HepG2 (cell line): ENCODE data around the gene TMEM222. TPM values are rescaled to one million over a fixed set of nuclear protein-coding genes. Genes with fewer than 3 reads are reported as not detected.

ENCODE experiments used
- ATAC-seq: fragments of 200-7000 bp; cut with Tn5 transposase; 3 replicates; pipeline ENCODE4 v1.9.1; 2020; ENCODE audit warnings: mild to moderate bottlenecking, moderate library complexity
- BruUV-seq: library from RNA; stranded (reverse); fragments of 400-500 nt; replicated peaks from 2 replicates; lab custom pipeline; 2021; lab: Mats Ljungman, UMichigan
- CTCF ChIA-PET: fragments of 300-600 bp; formaldehyde crosslinking; extraction: SDS; loops from one replicate; lab custom pipeline; 2021; ENCODE audit warnings: low total read pairs, inconsistent platforms, low intra/inter-chr PET ratio; lab: Yijun Ruan, JAX
- POLR2A ChIA-PET: fragments of 350-600 bp; sonication (Branson Sonifier 250); formaldehyde crosslinking; loops from one replicate; lab custom pipeline; 2020; ENCODE audit warnings: antibody characterized with exemption, inconsistent platforms; lab: Yijun Ruan, JAX
- DNase-seq: peaks from one replicate; pipeline ENCODE4 v3.0.0-alpha.2; 2015; ENCODE audit warnings: low spot score
- FAIRE-seq: peaks from 3 replicates; lab custom pipeline; 2011; peaks lifted over from hg19 to GRCh38; lab: Jason Lieb, UNC
- H2AFZ ChIP-seq: one replicate; pipeline ENCODE4 v1.6.1; 2011; ENCODE audit warnings: low read length, inconsistent platforms
- H3K27ac ChIP-seq: fragments of 300-600 bp; 3 replicates; pipeline ENCODE4 v1.8.0; 2011; ENCODE audit warnings: mixed run types, mild to moderate bottlenecking, mixed read lengths, low read length, inconsistent platforms; ENCODE audit not compliant: insufficient read depth; ENCODE audit errors: extremely low read length
- H3K27me3 ChIP-seq, 2 experiments: fragments of 200-600 bp in 1 of 2; 2 replicates in 1 of 2; 3 replicates in 1 of 2; pipeline versions ENCODE4 v1.6.0 to v1.8.0; 2011; ENCODE audit warnings: low read length in 2 of 2, mild to moderate bottlenecking in 2 of 2, moderate library complexity in 2 of 2, inconsistent platforms in 1 of 2; ENCODE audit not compliant: insufficient read depth in 2 of 2, control insufficient read depth in 1 of 2
- H3K36me3 ChIP-seq, 2 experiments: fragments of 200-600 bp in 1 of 2; replicated peaks in 1 of 2; 2 replicates in 1 of 2; 3 replicates in 1 of 2; pipeline versions ENCODE4 v1.5.1 to v1.8.0; 2011; ENCODE audit warnings: low read length in 2 of 2, inconsistent platforms in 1 of 2; ENCODE audit not compliant: insufficient read depth in 2 of 2, control insufficient read depth in 1 of 2
- H3K4me1 ChIP-seq: 2 replicates; pipeline ENCODE4 v1.5.1; 2012; ENCODE audit warnings: low read length, inconsistent platforms; ENCODE audit not compliant: insufficient read depth
- H3K4me2 ChIP-seq: 2 replicates; pipeline ENCODE4 v1.6.0; 2011; ENCODE audit warnings: low read depth, low read length, inconsistent platforms
- H3K4me3 ChIP-seq, 3 experiments: fragments of 200-600 bp in 1 of 3; sonication (generic), shearing (Covaris generic) in 1 of 3; replicated peaks in 1 of 3; 2 replicates each; pipeline ENCODE4 v1.5.1; 2011 to 2016; ENCODE audit warnings: low read length in 3 of 3, inconsistent platforms in 2 of 3, low read depth in 2 of 3, mild to moderate bottlenecking in 2 of 3, control low read depth in 1 of 3, mixed read lengths in 1 of 3; ENCODE audit not compliant: insufficient read depth in 1 of 3
- H3K79me2 ChIP-seq: one replicate; pipeline ENCODE4 v1.6.1; 2011; ENCODE audit warnings: low read length, inconsistent platforms; ENCODE audit not compliant: insufficient read depth
- H3K9ac ChIP-seq: 2 replicates; pipeline ENCODE4 v1.6.0; 2011; ENCODE audit warnings: mild to moderate bottlenecking, low read depth, low read length, inconsistent platforms; ENCODE audit not compliant: insufficient read depth
- H3K9me3 ChIP-seq: 2 replicates; pipeline ENCODE4 v1.5.1; 2012; ENCODE audit warnings: mild to moderate bottlenecking, low read length
- H4K20me1 ChIP-seq: 2 replicates; pipeline ENCODE4 v1.6.0; 2011; ENCODE audit warnings: inconsistent platforms, mild to moderate bottlenecking, low read length, moderate library complexity; ENCODE audit not compliant: insufficient read depth
- CEBPB ChIP-seq: IDR thresholded peaks from 2 replicates; pipeline ENCODE4 v1.6.1; 2011; ENCODE audit warnings: low read depth, low read length, improper control_type of control experiment, borderline replicate concordance
- CENPT ChIP-seq: sonication (generic); formaldehyde crosslinking; IDR thresholded peaks from 2 replicates; pipeline ENCODE4 v1.8.0; 2022; ENCODE audit warnings: low read depth, mild to moderate bottlenecking, moderate library complexity, missing genetic modification reagents
- CENPX ChIP-seq: sonication (generic); formaldehyde crosslinking; IDR thresholded peaks from 2 replicates; pipeline ENCODE4 v1.9.0; 2021; ENCODE audit warnings: mild to moderate bottlenecking, missing genetic modification reagents, moderate library complexity
- HIVEP1 ChIP-seq: sonication (generic); formaldehyde crosslinking; IDR thresholded peaks from 2 replicates; pipeline ENCODE4 v1.4.0; 2020; ENCODE audit warnings: mild to moderate bottlenecking, missing genetic modification reagents
- HNRNPUL1 ChIP-seq: fragments of 200-400 bp; formaldehyde crosslinking; IDR thresholded peaks from 2 replicates; pipeline ENCODE4 v1.6.1; 2017; ENCODE audit warnings: low read depth, mild to moderate bottlenecking, low read length, moderate library complexity
- HOXA9 ChIP-seq: sonication (generic); formaldehyde crosslinking; IDR thresholded peaks from 2 replicates; pipeline ENCODE4 v1.8.1; 2022; ENCODE audit warnings: missing genetic modification reagents, mild to moderate bottlenecking, moderate library complexity, borderline replicate concordance
- IRF2 ChIP-seq: IDR thresholded peaks from 2 replicates; pipeline ENCODE4 v1.6.1; 2018; ENCODE audit warnings: missing genetic modification reagents, missing compliant biosample characterization
- MTF2 ChIP-seq: sonication (generic); formaldehyde crosslinking; IDR thresholded peaks from 2 replicates; pipeline ENCODE4 v1.5.0; 2020; ENCODE audit warnings: missing genetic modification reagents, borderline replicate concordance
- NRL ChIP-seq: sonication (generic); formaldehyde crosslinking; IDR thresholded peaks from 2 replicates; pipeline ENCODE4 v1.5.0; 2020; ENCODE audit warnings: missing genetic modification reagents, mild to moderate bottlenecking, moderate library complexity, borderline replicate concordance
- RAD21 ChIP-seq: fragments of 450-650 bp; formaldehyde crosslinking; IDR thresholded peaks from 2 replicates; pipeline ENCODE4 v1.5.0; 2020; ENCODE audit warnings: mild to moderate bottlenecking
- RNF2 ChIP-seq: fragments of 450-650 bp; conservative IDR thresholded peaks from 2 replicates; pipeline ENCODE4 v1.6.1; 2016; ENCODE audit warnings: low read depth
- ZNF501 ChIP-seq: sonication (generic); formaldehyde crosslinking; IDR thresholded peaks from 2 replicates; pipeline ENCODE4 v1.5.1; 2020; ENCODE audit warnings: mild to moderate bottlenecking, moderate library complexity, missing genetic modification reagents
- ZNF556 ChIP-seq: sonication (generic); formaldehyde crosslinking; IDR thresholded peaks from 2 replicates; pipeline ENCODE4 v1.4.0; 2020; ENCODE audit warnings: mild to moderate bottlenecking, missing genetic modification reagents, borderline replicate concordance
- ZNF577 ChIP-seq: sonication (generic); formaldehyde crosslinking; IDR thresholded peaks from 2 replicates; pipeline ENCODE4 v1.4.0; 2020; ENCODE audit warnings: mild to moderate bottlenecking, low read depth, missing genetic modification reagents, borderline replicate concordance
- WGBS: methylation state at CpG from one replicate; pipeline ENCODE4 v1.1.6; 2017; ENCODE audit warnings: low lambda C conversion rate; 5-methylcytosine and 5-hydroxymethylcytosine counted together
- in situ Hi-C: cut with HindIII; loops from 2 replicates; pipeline ENCODE4 v1.10.0; 2017; ENCODE audit warnings: low pct_unique_long_range_greater_than_20kb; ENCODE audit not compliant: extremely low pct_ligation_motif_present
- intact Hi-C: fragments of 100-400 bp; cut with micrococcal nuclease; formaldehyde crosslinking; loops from one replicate; pipeline ENCODE4 v1.10.0; 2022; ENCODE audit not compliant: unreplicated experiment
- polyA plus RNA-seq, 8 experiments: library from polyadenylated mRNA; depleted of rRNA in 3 of 8; stranded (reverse) in 7 of 8; unstranded in 1 of 8; fragments of >200 nt; fragmentation: Illumina TruSeq in 4 of 8; extraction: Trizol in 4 of 8; gene quantifications; 2 replicates each; pipeline versions ENCODE4 v1.2.1 to v1.2.3, GENCODE V29; 2011 to 2016; ENCODE audit warnings: low read depth in 4 of 8, missing spikeins in 1 of 8, mixed read lengths in 1 of 8; ENCODE audit not compliant: insufficient read depth in 1 of 8
- total RNA-seq, 5 experiments: library from RNA; depleted of rRNA; stranded (reverse); fragments of >200 nt; fragmentation: Illumina TruSeq; extraction: Trizol; gene quantifications; 2 replicates each; pipeline ENCODE4 v1.2.3, GENCODE V29; 2016; ENCODE audit warnings: low read depth in 1 of 5
- TF ChIP-seq, protein P1 (sequence below): sonication (generic); formaldehyde crosslinking; IDR thresholded peaks from 2 replicates; pipeline ENCODE4 v1.9.0; 2021; ENCODE audit warnings: missing genetic modification reagents, borderline replicate concordance
- TF ChIP-seq, protein P2 (sequence below): sonication (generic); formaldehyde crosslinking; IDR thresholded peaks from 2 replicates; pipeline ENCODE4 v1.4.0; 2020; ENCODE audit warnings: missing genetic modification reagents
- TF ChIP-seq, protein P3 (sequence below), 2 experiments: sonication (generic) in 1 of 2; formaldehyde crosslinking in 1 of 2; IDR thresholded peaks; 2 replicates each; pipeline versions ENCODE4 v1.5.1 to v1.6.1; 2011 to 2020; ENCODE audit warnings: borderline replicate concordance in 1 of 2, low read depth in 1 of 2, low read length in 1 of 2, mild to moderate bottlenecking in 1 of 2, missing genetic modification reagents in 1 of 2, moderate library complexity in 1 of 2
- TF ChIP-seq, protein P4 (sequence below): sonication (generic); formaldehyde crosslinking; IDR thresholded peaks from 2 replicates; pipeline ENCODE4; 2020; ENCODE audit warnings: missing genetic modification reagents, mild to moderate bottlenecking, borderline replicate concordance

TMEM222 gene
- total and polyA plus RNA-seq, 2 of the 13 experiments (the other 11 are each of a cell fraction or from before 2014, with no cell fraction given): 22.7 to 29.6 TPM

DNA sequence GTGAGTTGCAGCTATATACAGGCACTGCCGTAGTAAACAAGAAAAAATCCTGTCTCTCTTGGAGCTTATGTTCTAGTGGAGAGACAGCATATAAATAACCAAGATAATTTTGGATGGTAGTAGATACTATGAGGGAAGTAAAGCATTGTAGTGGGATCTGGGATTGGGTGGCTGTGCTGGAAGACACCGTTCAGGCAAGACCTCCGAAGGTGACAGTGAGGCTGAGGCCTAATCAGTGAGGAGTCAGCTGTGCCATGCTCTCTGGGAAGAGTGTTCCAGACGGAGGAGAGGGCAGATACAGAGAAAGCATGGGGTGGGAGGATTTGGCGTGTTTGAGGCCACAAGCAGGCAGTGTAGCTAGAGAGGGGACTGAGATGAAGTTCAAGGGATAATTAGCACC is 6.0 kb downstream of the TMEM222 start:
- Histone ChIP-seq H3K79me2 (peaks cover 28% of the 10 kb centered on the region), H3K9me3 (no peaks in the 10 kb centered on the region), H3K4me3 (no peak overlapping the region), H3K27me3 (no peaks in the 10 kb centered on the region), H3K9ac (no peak overlapping the region), H3K27ac (no peak overlapping the region), H2AFZ (no peak overlapping the region), H3K4me1 (peaks cover 16% of the 10 kb centered on the region), H3K36me3 (peaks cover 6 to 70% of the 10 kb centered on the region in 2 experiments; a peak in 4 of 5 replicates), H3K4me2 (no peak overlapping the region), H4K20me1 (no peaks in the 10 kb centered on the region)
- CTCF ChIA-PET: no interaction called here
- FAIRE-seq (no peak), DNase-seq (no peak), ATAC-seq (no peak)
- POLR2A ChIA-PET: no interaction called here
- intact Hi-C loops (no loop called here), in situ Hi-C loops (no loop called here)
- no TSS peak for BruUV-seq
- 92% methylated on average over 5 of the region's 5 CpGs for WGBS
- TF ChIP-seq CENPT (no peak), ZNF556 (CRISPR knock-in tag) (no peak), NRL (CRISPR knock-in tag) (no peak), CEBPB (no peak), RAD21 (CRISPR knock-in tag) (no peak), MTF2 (CRISPR knock-in tag) (no peak), CENPX (CRISPR knock-in tag) (no peak), IRF2 (no peak), ZNF501 (CRISPR knock-in tag) (no peak), RNF2 (no peak), HIVEP1 (CRISPR knock-in tag) (no peak), HOXA9 (CRISPR knock-in tag) (no peak), HNRNPUL1 (no peak), ZNF577 (CRISPR knock-in tag) (no peak)
- TF ChIP-seq, protein P1, sequence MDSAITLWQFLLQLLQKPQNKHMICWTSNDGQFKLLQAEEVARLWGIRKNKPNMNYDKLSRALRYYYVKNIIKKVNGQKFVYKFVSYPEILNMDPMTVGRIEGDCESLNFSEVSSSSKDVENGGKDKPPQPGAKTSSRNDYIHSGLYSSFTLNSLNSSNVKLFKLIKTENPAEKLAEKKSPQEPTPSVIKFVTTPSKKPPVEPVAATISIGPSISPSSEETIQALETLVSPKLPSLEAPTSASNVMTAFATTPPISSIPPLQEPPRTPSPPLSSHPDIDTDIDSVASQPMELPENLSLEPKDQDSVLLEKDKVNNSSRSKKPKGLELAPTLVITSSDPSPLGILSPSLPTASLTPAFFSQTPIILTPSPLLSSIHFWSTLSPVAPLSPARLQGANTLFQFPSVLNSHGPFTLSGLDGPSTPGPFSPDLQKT (CRISPR knock-in tag): no peak
- TF ChIP-seq, protein P2, sequence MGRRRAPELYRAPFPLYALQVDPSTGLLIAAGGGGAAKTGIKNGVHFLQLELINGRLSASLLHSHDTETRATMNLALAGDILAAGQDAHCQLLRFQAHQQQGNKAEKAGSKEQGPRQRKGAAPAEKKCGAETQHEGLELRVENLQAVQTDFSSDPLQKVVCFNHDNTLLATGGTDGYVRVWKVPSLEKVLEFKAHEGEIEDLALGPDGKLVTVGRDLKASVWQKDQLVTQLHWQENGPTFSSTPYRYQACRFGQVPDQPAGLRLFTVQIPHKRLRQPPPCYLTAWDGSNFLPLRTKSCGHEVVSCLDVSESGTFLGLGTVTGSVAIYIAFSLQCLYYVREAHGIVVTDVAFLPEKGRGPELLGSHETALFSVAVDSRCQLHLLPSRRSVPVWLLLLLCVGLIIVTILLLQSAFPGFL (CRISPR knock-in tag): no peak
- TF ChIP-seq, protein P3, sequence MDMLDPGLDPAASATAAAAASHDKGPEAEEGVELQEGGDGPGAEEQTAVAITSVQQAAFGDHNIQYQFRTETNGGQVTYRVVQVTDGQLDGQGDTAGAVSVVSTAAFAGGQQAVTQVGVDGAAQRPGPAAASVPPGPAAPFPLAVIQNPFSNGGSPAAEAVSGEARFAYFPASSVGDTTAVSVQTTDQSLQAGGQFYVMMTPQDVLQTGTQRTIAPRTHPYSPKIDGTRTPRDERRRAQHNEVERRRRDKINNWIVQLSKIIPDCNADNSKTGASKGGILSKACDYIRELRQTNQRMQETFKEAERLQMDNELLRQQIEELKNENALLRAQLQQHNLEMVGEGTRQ (IDR thresholded peaks at IDR 0.05; ENCODE audit: low read depth, low read length): no peak
- TF ChIP-seq, protein P3 (CRISPR knock-in tag; IDR thresholded peaks at IDR 0.05; ENCODE audit: borderline replicate concordance): no peak
- TF ChIP-seq, protein P4, sequence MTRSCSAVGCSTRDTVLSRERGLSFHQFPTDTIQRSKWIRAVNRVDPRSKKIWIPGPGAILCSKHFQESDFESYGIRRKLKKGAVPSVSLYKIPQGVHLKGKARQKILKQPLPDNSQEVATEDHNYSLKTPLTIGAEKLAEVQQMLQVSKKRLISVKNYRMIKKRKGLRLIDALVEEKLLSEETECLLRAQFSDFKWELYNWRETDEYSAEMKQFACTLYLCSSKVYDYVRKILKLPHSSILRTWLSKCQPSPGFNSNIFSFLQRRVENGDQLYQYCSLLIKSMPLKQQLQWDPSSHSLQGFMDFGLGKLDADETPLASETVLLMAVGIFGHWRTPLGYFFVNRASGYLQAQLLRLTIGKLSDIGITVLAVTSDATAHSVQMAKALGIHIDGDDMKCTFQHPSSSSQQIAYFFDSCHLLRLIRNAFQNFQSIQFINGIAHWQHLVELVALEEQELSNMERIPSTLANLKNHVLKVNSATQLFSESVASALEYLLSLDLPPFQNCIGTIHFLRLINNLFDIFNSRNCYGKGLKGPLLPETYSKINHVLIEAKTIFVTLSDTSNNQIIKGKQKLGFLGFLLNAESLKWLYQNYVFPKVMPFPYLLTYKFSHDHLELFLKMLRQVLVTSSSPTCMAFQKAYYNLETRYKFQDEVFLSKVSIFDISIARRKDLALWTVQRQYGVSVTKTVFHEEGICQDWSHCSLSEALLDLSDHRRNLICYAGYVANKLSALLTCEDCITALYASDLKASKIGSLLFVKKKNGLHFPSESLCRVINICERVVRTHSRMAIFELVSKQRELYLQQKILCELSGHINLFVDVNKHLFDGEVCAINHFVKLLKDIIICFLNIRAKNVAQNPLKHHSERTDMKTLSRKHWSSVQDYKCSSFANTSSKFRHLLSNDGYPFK (CRISPR knock-in tag): no peak
